Caco-2 (cell line): ENCODE data around the gene STX1A. TPM values are rescaled to one million over a fixed set of nuclear protein-coding genes. Genes with fewer than 3 reads are reported as not detected.

Source experiments
- BruUV-seq: library from RNA; stranded (reverse); fragments of 400-500 nt; replicated peaks from 2 replicates; lab custom pipeline; 2021; lab: Mats Ljungman, UMichigan
- CTCF ChIA-PET: fragments of 300-600 bp; sonication (Branson Sonifier 250); formaldehyde crosslinking; loops from one replicate; lab custom pipeline; 2022; ENCODE audit warnings: antibody characterized with exemption; lab: Charles Lee
- POLR2A ChIA-PET: fragments of 300-600 bp; sonication (Branson Sonifier 250); formaldehyde crosslinking; loops from one replicate; lab custom pipeline; 2022; ENCODE audit warnings: antibody characterized with exemption; lab: Charles Lee
- DNase-seq, 2 experiments: peaks; one replicate each; pipeline versions ENCODE4 v3.0.0 to v3.0.0-alpha.2; 2020 to 2022
- H3K27me3 ChIP-seq: replicated peaks from 2 replicates; pipeline ENCODE4 v1.6.0; 2011; ENCODE audit warnings: low read length; ENCODE audit not compliant: control insufficient read depth, insufficient read depth
- H3K36me3 ChIP-seq: 2 replicates; pipeline ENCODE4 v1.5.1; 2011; ENCODE audit warnings: low read length; ENCODE audit not compliant: control insufficient read depth, insufficient read depth
- H3K4me1 ChIP-seq: fragments of 250-450 bp; sonication (Bioruptor Pico); 2 replicates; pipeline ENCODE4 v1.5.1; 2020; ENCODE audit warnings: mild to moderate bottlenecking
- H3K4me3 ChIP-seq: 2 replicates; pipeline ENCODE4 v1.5.1; 2011; ENCODE audit warnings: low read depth, mild to moderate bottlenecking, control low read depth, low read length
- H3K9me3 ChIP-seq: fragments of 250-450 bp; sonication (Bioruptor Pico); 2 replicates; pipeline ENCODE4 v1.5.1; 2020; ENCODE audit warnings: mild to moderate bottlenecking, moderate library complexity
- H3K27ac Mint-ChIP-seq: one replicate; pipeline ENCODE4 v1.8.0; 2022; ENCODE audit warnings: mixed read lengths; ENCODE audit not compliant: unreplicated experiment
- H3K27me3 Mint-ChIP-seq: one replicate; pipeline ENCODE4 v1.8.0; 2022; ENCODE audit warnings: mixed read lengths; ENCODE audit not compliant: insufficient read depth, unreplicated experiment
- H3K36me3 Mint-ChIP-seq: one replicate; pipeline ENCODE4 v1.8.0; 2022; ENCODE audit warnings: mild to moderate bottlenecking, mixed read lengths; ENCODE audit not compliant: insufficient read depth, unreplicated experiment
- H3K4me1 Mint-ChIP-seq: one replicate; pipeline ENCODE4 v1.8.0; 2022; ENCODE audit warnings: low read depth, mixed read lengths; ENCODE audit not compliant: unreplicated experiment
- H3K4me3 Mint-ChIP-seq: one replicate; pipeline ENCODE4 v1.8.0; 2022; ENCODE audit warnings: mild to moderate bottlenecking, moderate library complexity, mixed read lengths; ENCODE audit not compliant: unreplicated experiment
- H3K9me3 Mint-ChIP-seq: one replicate; pipeline ENCODE4 v1.8.0; 2022; ENCODE audit warnings: mixed read lengths; ENCODE audit not compliant: unreplicated experiment
- CTCF ChIP-seq, 2 experiments: fragments of 200-600 bp in 1 of 2; IDR thresholded peaks; 1 replicate in 1 of 2; 2 replicates in 1 of 2; pipeline versions ENCODE4 v1.5.1 to v1.8.0; 2011 to 2022; ENCODE audit warnings: antibody characterized with exemption in 1 of 2, control low read depth in 1 of 2, inconsistent platforms in 1 of 2, low read depth in 1 of 2, low read length in 1 of 2, mild to moderate bottlenecking in 1 of 2, moderate library complexity in 1 of 2; ENCODE audit not compliant: insufficient read depth in 1 of 2, severe bottlenecking in 1 of 2, unreplicated experiment in 1 of 2
- intact Hi-C: fragments of 100-400 bp; cut with micrococcal nuclease; formaldehyde crosslinking; loops from one replicate; pipeline ENCODE4 v1.10.0; 2022; ENCODE audit not compliant: unreplicated experiment
- total RNA-seq: library from RNA; stranded (reverse); gene quantifications from 2 replicates; pipeline ENCODE4 v1.2.3, GENCODE V29; 2022

Gene STX1A
- total RNA-seq, 1 experiment from 2014 or later = 28.6 TPM

DNA sequence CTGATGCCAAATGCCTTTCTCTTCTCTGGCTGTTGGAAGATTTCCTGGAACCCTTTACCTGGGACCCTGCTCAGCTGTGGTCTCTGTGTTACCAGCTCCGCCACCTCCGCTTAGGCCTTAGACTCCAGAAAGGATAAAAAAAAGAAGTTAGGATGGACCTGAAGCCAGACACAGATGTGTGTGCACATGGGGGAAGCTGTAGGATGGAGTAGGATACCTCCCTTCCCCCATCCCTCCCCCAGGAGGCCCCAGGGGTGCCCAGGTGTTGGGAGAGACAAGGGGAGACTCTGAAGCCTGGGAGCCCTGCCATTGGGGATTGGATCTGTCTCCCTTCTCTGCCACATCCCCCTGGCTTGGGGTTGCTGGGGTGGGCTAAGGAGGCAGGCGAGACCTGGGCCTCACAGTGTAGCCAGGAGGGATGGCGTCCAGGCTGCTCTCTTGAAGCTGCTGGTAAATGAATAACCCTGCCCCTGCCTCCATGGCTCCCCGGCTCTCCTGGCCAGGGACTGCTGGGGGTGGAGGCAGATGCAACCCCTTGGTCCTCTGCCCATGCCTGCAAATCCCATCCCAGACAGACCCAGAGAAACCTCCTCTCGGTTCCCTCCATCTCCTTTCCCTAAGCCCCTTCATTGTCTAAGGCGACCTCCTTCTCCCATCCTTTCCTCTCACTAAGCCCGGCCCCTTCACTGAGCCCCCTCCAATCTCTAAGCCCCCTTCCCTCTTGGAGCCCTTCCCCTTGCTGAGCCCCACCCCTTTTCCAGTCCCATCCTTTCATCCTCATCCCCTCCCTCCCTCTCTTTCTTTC is 42.6 kb upstream of the STX1A start:
- intact Hi-C loops = no loop called here
- no peak overlapping the region for H3K27ac Mint-ChIP-seq
- Histone ChIP-seq H3K36me3 (no peaks in the 10 kb centered on the region), H3K9me3 (no peaks in the 10 kb centered on the region), H3K4me1 (peaks cover 7% of the 10 kb centered on the region; the same call in 1 of the 2 replicates), H3K27me3 (no peaks in the 10 kb centered on the region), H3K4me3 (no peak overlapping the region)
- peaks cover 8% of the 10 kb centered on the region for H3K4me1 Mint-ChIP-seq
- H3K9me3 Mint-ChIP-seq = no peaks in the 10 kb centered on the region
- no peaks in the 10 kb centered on the region for H3K27me3 Mint-ChIP-seq
- no peak overlapping the region for H3K4me3 Mint-ChIP-seq
- no TSS peak for BruUV-seq
- no peak for TF ChIP-seq CTCF (IDR thresholded peaks at IDR 0.05; ENCODE audit: insufficient read depth in 1 of 2, low read depth in 1 of 2, low read length in 1 of 2, severe bottlenecking in 1 of 2, unreplicated experiment in 1 of 2)
- POLR2A ChIA-PET = no interaction called here
- CTCF ChIA-PET = no interaction called here
- no peaks in the 10 kb centered on the region for H3K36me3 Mint-ChIP-seq
- no peak for DNase-seq

DNA sequence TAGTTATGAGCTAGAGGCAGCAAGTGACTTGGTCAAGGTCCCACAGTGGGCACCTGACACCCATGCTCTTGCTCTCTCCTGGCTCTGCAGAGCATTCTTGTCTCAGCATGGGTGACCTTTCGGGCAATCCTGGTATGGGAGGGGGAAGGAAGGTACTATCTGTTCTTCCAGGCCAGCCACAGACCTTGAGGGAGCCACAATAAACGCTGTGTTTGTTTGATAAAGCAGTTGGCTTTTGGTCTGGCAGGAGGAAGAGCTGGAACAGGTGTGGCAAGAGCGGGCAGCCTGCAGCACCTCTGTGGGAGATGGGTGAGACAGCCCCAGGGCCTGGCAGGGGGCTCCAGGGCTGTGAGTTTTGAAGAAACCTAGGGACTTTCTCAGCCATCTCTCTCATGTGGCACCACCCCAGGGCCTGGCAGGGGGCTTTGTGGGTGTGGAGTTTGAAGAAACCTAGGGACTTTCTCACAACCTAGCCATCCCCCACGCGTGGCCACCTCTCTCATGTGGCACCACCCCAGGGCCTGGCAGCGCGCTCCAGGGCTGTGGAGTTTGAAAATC is 39.2 kb upstream of the STX1A start:
- Mint-ChIP-seq H3K27ac (no peak overlapping the region), H3K27me3 (no peaks in the 10 kb centered on the region), H3K4me1 (peaks cover 8% of the 10 kb centered on the region), H3K36me3 (no peaks in the 10 kb centered on the region), H3K9me3 (no peaks in the 10 kb centered on the region), H3K4me3 (no peak overlapping the region)
- intact Hi-C loops = no loop called here
- DNase-seq = no peak
- H3K27me3 ChIP-seq = no peaks in the 10 kb centered on the region
- peaks cover 7% of the 10 kb centered on the region; the same call in 1 of the 2 replicates for H3K4me1 ChIP-seq
- H3K9me3 ChIP-seq = no peaks in the 10 kb centered on the region
- no TSS peak for BruUV-seq
- POLR2A ChIA-PET = no interaction called here
- no peak for TF ChIP-seq CTCF (IDR thresholded peaks at IDR 0.05; ENCODE audit: insufficient read depth in 1 of 2, low read depth in 1 of 2, low read length in 1 of 2, severe bottlenecking in 1 of 2, unreplicated experiment in 1 of 2)
- H3K4me3 ChIP-seq = no peak overlapping the region
- H3K36me3 ChIP-seq = no peaks in the 10 kb centered on the region
- CTCF ChIA-PET = no interaction called here

- Mint-ChIP-seq H3K4me1 (peaks cover 18% of the 10 kb centered on the region), H3K9me3 (peaks cover 9% of the 10 kb centered on the region), H3K36me3 (peaks cover 6% of the 10 kb centered on the region), H3K4me3 (no peak overlapping the region), H3K27me3 (no peaks in the 10 kb centered on the region), H3K27ac (peak overlapping the region; percentile 66)
- intact Hi-C loops = no loop called here
- ChIA-PET CTCF (no interaction called here), POLR2A (interaction anchor here (1.4 kb wide), 1 partner anchor 11 kb away, joined by 4 read pairs; the partner anchor contains the start of gene ABHD11)
- TF ChIP-seq CTCF (IDR thresholded peaks at IDR 0.05; ENCODE audit: insufficient read depth in 1 of 2, low read depth in 1 of 2, low read length in 1 of 2, severe bottlenecking in 1 of 2, unreplicated experiment in 1 of 2) = no peak
- BruUV-seq = no TSS peak
- Histone ChIP-seq H3K36me3 (no peaks in the 10 kb centered on the region), H3K4me1 (0 out of 2 replicates have a peak, but pooled peaks cover 3% of the 10 kb centered on the region), H3K27me3 (no peaks in the 10 kb centered on the region), H3K9me3 (no peaks in the 10 kb centered on the region), H3K4me3 (no peak overlapping the region)
- DNase-seq = no peak
Observed at GRCh38 chr7:73749931-73750776, 30.7 kb upstream of the STX1A start.
